GM12874 (cell line): ENCODE measurements around the gene GPR146.

ENCODE experiments used
- CTCF ChIP-seq: IDR thresholded peaks from 2 replicates; pipeline ENCODE4 v1.5.1; 2011; ENCODE audit warnings: low read depth, mild to moderate bottlenecking, control low read depth, low read length, moderate library complexity; ENCODE audit not compliant: insufficient read depth

The GPR146 gene

DNA sequence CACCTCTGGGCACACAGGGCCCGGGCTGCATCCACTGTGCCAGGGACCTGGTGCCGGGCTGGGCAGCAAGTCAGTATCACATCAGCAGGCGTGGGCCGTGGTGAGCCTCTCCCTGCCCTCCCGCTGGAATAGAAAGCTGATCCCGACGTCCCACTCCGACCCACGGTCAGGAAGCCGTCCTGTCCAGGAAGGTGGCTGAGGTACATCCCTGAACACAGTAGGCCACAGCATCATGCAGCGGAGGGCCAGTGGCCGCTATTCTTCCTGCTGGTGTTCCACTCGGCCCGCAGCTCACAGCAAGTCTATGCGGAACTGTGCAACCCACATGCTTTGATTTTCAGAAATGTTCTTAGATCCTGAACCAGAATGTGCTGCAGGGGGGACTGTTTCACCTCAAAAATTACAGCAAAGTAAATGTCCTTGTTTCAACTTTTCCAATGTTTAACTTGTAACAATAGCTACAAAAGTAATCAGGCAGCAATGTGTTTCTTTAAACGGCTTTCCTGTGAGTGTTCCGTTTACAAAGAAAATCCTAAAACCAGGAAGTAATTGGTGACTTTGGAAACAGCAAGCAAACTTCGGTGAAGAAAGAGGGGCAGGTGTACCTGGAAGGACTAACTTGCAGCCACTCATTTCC is 676 bp upstream of the GPR146 start:
- no peak for TF ChIP-seq CTCF

DNA sequence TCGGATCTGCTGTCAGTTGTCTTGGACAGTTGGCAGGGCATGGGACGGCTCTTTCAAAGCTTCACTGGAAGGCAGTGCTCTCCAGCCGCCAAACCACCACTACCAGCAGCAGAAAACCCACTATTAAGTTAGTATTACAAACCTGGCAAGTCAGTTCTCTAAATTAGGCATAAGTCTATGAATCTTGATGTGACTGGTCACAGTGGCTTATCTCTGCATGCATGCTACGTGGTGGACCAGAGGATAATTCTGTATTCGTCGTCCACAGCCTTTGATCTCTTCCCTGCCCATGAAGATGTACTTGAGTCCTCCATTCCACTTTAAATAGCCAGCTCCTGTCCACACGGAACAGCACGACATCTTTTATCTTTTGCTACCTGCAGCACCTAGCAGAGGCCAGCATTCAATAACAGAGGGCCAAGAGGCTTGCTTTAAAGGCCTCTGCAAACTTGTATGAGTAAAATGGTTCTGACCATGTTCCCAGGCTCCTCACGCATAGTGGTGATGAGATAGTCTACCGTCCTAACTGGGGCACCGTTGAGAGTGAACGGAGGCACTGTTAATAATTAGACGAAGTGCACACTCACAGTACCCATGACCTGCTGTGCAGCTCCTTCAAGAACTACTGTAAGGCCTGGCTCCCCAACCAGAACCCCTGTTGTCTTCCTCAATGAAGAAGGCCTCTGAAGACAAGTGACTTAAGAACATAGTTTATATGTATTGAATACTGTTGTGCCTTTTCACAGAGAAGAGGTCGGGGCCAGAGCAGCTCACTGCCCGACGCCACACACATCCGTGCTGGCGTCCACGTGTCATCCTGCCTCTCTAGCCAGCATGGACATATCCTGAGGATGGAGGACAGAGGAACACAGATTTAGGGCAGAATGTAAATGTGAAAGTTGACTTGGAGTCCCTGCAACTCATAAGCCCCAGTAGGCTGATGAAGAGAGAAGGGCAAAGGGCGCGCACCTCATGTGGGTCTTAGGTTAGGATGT is 1.0 kb downstream of the GPR146 start:
- TF ChIP-seq CTCF, result no peak

GRCh38 chr7:1046722-1047679 is 2.7 kb downstream of the GPR146 start:
- TF ChIP-seq CTCF, result no peak

DNA sequence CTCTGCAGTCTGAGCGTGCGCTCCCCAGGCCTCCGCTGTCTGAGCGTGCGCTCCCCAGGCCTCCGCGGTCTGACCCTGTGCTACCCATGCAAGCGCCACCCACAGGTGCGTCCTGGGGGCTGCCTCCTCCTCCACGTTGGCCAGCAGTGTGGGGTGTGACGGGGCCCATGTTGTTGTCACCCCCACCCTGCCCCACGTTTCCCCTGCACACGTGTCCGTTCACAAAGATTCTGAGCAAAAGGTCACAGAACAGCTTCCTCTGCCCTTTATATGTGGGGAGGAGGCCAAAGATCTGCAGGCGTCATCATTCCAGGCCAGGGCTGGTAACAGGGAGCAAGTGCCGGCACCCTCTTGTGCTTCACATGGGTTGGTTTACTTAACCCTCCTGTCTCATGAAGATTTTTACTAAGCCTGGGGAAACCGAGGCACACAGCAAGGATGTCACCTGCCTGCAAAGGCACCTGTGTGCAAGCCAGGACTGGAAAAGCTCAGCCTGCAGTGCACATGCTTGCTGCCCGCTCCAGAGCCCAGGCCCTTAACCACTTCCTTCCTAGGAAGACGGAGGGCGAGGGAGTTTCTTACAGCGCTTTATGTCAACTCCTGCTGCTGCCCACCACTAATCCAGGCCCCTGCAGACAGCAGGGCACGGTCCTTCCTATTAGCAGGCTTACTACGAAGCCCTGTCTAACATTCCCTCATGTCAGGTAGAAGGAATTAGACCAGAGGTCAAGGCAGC is 4.8 kb downstream of the GPR146 start:
- TF ChIP-seq CTCF, result no peak

DNA sequence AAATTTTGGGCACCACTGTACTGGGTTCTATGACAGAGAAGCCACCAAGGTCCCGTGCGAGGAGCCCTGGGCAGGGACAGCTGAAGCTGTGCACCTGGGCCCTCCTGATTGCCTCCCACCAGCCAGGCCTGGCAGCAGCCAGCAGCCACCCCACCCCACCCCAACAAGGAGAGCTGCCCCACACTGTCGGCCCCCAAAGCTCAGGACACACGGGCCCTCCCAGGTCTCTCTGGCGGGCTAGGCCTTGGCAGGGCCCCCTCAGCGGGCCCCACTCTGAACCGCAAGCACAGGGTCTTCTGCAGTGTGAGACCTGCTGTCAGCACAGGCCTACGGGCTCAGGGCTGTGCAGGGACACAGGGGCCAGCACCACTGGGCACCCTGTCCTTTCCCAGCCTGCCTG is 5.5 kb downstream of the GPR146 start:
- no peak for TF ChIP-seq CTCF

- no peak for TF ChIP-seq CTCF
Measured at GRCh38 chr7:1050254-1050906, 6.0 kb downstream of the GPR146 start.
